HG02678 (cell line): ENCODE data around the gene TFRC.
"Not testable (repeated sequence)": the region's sequence is repeated elsewhere in the genome, so short reads cannot be mapped to it uniquely, and the experiment has no call there.

Source experiments
- ATAC-seq: cut with Tn5 transposase; IDR thresholded peaks from one replicate; pipeline ENCODE4 v1.9.1; 2021; ENCODE audit warnings: mild to moderate bottlenecking, moderate library complexity; ENCODE audit not compliant: unreplicated experiment

Gene TFRC

DNA sequence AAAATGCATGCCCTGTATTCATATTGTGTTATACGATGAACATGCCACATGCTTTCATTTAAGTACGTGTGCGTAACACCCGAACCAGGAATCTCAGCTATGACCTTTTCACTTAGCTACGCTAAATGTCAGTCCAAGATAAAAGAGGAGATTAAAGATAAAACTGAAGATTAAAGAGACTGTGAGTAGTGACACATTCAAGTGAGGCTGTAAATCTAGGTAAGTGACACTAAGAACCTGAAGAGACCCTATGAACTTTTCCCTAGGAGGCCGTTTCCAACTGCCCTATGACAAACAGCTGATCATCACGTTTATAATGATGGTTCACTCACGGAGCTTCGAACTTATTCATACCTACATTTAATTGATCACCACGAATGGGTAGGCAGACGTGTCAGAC is 32.2 kb downstream of the TFRC start:
- no peak for ATAC-seq

DNA sequence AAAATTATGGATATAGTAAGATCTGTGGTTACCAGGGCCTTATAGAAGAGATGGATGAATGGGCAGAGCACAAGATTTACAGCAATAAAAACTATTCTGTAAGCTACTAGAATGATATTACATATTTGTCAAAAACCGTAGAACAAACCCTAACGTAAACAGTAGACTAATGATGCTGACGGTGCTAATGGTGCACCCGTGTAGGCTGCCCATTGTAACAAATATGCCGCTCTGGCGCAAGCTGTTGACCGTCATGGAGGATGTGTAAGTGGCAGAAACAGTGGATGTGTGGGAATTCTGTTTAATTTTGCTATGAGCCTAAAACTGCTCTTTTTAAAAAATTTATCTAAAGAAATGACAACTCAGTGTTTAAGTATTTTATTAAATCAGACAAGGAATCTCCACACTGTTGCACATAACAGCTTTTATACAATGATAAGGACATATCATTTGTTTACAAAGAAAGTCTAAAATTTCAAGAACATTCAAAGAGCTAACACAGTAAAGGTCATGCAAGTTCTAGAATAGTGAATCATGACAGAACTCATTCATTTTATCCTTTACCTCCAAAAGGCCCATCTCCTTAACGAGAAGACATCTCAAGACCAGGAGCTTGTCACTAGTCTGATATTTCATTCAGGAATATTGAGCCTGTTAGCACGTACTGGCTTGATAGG is 32.8 kb downstream of the TFRC start:
- no peak for ATAC-seq

GRCh38 chr3:196047391-196048030 is 34.4 kb downstream of the TFRC start:
- no peak for ATAC-seq

GRCh38 chr3:196044513-196044912 is 37.4 kb downstream of the TFRC start:
- no peak for ATAC-seq

DNA sequence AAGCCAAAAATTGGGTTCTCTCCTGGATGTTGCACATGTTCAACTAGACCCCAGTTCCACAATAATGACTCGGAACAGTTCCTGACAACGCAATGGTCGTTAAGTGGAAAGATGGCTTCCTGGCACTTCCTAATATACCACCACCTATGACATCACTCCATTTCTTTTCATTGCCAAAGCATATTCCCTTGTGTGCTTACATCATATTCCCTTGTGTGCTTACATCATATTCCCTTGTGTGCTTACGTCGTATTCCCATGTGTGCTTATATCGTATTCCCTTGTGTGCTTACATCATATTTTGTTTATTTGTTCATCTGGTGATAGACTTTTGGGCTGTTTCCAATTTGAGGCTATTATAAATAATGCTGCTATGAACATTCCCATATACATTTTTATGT is 39.2 kb downstream of the TFRC start:
- ATAC-seq = no peak

DNA sequence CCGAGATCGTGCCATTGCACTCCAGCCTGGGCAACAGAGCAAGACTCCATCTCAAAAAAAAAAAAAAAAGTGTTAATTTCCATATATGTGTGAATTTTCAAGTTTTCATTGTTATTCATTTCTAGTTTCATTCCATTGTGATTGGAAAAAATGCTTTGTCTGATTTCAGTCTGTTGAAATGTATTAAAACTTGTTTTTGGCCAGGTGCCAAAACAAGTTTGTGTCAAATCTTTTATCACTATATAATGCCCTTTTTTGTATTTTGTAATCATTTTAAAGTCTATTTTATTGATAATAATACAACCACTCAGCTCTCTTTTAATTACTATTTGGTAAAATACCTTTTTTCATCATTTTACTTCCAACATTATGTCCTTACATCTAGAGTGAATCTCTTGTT is 42.5 kb downstream of the TFRC start:
- no peak for ATAC-seq

GRCh38 chr3:196026059-196026458 is 55.8 kb downstream of the TFRC start:
- not testable (repeated sequence) for ATAC-seq

DNA sequence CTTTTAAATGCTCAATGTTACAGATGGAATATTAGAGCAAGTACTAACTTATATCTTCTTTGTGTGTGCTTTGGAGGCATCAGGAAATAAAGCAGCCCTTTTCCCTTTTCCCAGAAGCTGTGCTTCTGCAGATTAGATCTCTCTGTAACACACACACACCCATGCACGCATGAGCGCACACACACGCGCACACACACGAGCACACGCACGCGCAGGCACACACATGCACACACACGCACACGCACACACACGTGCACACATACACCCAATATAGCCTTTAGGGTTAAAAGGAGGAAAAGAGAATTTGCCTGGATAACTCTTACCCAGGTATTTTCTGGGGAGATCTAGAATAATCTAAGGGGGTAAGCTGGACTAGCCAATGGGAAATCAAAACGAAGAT is 56.9 kb downstream of the TFRC start:
- ATAC-seq = no peak

- no peak for ATAC-seq
Observed at GRCh38 chr3:196023947-196024346, 57.9 kb downstream of the TFRC start.

DNA sequence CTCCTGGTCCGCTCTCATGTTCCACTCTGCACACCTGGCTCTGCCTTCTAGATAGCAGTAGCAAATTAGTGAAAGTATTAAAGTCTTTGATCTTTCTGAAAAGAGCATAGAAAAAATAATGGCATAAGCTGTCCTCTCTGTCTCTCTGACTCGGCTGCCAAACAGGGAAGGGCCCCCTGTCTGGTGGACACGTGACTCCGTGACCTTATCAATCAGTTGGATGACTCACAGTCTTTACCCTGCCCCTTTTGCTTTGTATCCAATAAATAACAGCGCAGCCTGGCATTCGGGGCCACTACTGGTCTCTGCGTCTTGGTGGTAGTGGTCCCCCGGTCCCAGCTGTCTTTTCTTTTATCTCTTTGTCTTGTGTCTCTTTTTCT is 59.4 kb downstream of the TFRC start:
- not testable (repeated sequence) for ATAC-seq

GRCh38 chr3:196020373-196020772 is 61.5 kb downstream of the TFRC start:
- ATAC-seq = no peak

DNA sequence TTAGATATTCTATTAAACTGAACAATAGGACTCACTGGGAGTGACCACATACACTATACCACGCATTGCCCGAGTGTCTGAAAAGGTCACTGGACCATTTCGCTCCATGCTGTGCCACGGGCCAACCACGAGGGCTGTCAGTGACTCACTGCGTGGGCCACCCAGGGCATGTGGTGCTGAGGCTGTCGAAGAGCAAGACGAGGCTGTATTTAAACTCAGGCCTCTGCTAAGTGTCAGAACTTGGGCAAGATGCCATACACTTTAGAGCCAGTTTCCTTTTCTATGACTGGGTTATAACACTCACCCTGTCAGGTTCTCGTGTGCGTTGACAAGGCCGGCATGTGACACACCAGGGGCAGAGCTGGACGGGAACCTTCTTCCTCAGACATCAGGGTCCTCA is 62.3 kb downstream of the TFRC start:
- ATAC-seq = not testable (repeated sequence)

DNA sequence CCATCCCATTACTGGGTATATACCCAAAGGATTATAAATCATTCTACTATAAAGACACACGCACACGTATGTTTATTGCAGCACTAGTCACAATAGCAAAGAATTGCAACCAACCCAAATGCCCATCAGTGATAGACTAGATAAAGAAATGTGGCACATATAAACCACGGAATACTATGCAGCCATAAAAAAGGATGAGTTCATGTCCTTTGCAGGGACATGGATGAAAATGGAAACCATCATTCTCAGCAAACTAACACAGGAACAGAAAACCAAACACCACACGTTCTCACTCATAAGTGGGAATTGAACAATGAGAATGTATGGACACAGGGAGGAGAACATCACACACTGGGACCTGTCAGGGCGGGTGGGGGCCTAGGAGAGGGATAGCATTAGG is 63.7 kb downstream of the TFRC start:
- ATAC-seq = not testable (repeated sequence)

DNA sequence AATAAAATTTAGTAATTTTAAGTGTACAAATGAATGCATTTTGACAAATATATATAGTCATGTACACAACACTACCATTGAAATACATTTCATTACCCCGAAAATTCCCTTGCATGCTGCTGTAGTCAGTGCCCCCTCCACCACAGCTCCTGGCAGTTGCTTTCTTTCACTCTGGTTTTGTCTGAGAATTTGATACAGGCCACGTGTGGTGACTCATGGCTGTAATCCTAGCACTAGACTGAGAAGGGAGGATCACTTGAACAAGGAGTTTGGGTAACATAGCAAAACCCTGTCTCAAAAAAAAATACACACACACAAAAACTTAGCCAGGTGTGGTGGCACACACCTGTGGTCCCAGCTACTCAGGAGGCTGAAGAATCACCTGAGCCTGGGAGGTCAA is 65.4 kb downstream of the TFRC start:
- ATAC-seq = no peak

GRCh38 chr3:196016059-196016458 is 65.8 kb downstream of the TFRC start:
- ATAC-seq = no peak

DNA sequence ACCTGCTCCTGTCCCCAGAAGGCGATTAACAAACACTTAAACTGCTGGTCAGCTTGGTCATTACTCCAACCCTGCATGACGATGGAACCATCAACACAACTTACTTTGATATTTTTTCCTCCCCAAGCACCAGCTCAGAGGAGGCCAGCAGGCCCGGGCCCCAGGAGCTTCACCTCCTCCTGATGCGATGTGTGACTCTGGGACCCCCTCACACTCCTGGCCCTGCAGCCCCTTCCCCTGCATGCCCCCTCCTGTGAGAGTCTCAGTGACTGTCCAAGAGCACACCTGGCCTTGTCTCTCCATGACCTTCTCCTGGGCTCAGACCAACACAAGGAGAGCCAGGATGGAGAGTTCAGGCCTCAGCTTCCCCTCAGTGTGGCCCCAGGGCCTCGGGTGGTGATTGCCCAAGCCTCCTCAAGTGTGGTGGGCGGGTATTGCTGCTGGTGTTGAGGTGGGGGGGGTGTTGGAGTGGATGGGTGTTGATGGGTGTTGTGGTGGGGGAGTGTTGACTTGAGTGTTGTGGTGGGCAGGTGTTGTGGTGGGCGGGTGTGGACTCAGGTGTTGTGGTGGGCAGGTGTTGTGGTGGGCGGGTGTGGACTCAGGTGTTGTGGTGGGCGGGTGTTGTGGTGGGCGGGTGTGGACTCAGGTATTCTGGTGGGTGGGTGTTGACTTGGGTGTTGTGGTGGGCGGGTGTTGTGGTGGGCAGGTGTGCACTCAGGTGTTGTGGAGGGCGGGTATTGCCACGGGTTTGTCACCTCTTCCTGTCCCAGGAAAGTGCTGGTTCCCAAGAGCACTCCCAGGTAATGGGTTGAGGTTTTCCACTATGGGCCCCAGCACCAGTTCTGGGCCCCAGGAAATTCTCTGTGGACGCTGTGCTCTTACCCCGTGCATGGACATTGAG is 68.1 kb downstream of the TFRC start:
- ATAC-seq = no peak

GRCh38 chr3:196012941-196013476 is 68.9 kb downstream of the TFRC start:
- ATAC-seq = no peak

- ATAC-seq = no peak
Observed at GRCh38 chr3:196012481-196012880, 69.4 kb downstream of the TFRC start.

DNA sequence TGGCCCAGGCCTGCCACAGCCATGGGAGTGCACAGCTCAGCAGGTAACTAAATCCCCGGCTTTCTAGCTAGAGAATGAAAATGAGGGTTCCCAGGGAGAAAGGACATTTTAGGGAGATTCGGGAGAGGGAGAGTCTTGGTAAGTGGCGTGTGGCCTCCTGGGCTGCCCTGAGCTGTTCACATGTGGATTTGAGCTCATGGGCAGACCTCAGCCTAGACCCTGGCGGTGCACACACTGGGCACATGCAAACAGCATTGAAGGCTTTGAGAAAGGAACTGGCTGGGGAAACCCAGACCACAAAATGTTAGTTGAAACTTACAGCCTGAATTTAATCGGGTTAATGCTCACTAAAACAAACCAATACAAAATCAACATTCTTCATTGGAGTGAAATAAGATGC is 72.4 kb downstream of the TFRC start:
- no peak for ATAC-seq

GRCh38 chr3:196008929-196009328 is 73.0 kb downstream of the TFRC start:
- ATAC-seq = no peak

DNA sequence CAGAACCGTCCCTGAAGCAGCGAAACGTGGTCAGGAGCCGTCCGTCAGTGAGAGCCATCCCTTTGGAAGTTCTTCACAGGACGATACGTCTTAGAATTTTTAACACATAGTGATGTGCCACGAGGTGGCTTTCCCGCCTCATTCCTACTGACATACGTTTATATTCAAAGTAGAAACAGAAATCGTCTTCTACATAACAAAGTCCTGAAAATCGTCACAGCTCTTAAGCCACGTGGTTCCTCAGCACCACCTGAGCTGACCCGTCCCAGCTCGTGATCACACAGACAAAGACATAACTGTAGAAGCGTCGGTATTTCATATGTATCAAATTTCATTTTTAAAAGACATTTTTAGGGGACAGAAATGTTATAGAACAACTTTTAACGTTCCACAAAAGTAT is 73.5 kb downstream of the TFRC start:
- no peak for ATAC-seq
